H1 (cell line): ENCODE data around the gene TTF1. TPM values are rescaled to one million over a fixed set of nuclear protein-coding genes. Genes with fewer than 3 reads are reported as not detected.

Experiments
- CTCF ChIA-PET: fragments of 300-600 bp; sonication (Branson Sonifier 250); formaldehyde crosslinking; loops from one replicate; lab custom pipeline; 2021; ENCODE audit not compliant: partially characterized antibody; lab: Charles Lee
- POLR2A ChIA-PET: fragments of 300-600 bp; sonication (Branson Sonifier 250); formaldehyde crosslinking; loops from one replicate; lab custom pipeline; 2021; ENCODE audit warnings: inconsistent platforms; ENCODE audit not compliant: partially characterized antibody; lab: Charles Lee
- DNase-seq, 2 experiments: peaks; one replicate each; pipeline versions ENCODE4 v3.0.0 to v3.0.0-alpha.2; 2010 to 2022; ENCODE audit warnings: low spot score in 2 of 2, low read depth in 1 of 2, mixed read lengths in 1 of 2
- FAIRE-seq: peaks from 2 replicates; lab custom pipeline; 2011; peaks lifted over from hg19 to GRCh38; lab: Jason Lieb, UNC
- H2AFZ ChIP-seq: 2 replicates; pipeline ENCODE4 v1.8.1; 2012; ENCODE audit warnings: low read length, inconsistent platforms
- H2AK5ac ChIP-seq: 2 replicates; pipeline ENCODE4 v1.6.1; 2013; ENCODE audit warnings: low read depth, low read length
- H2BK120ac ChIP-seq: replicated peaks from 2 replicates; pipeline ENCODE3; 2013; ENCODE audit warnings: low read depth, low read length, inconsistent platforms
- H2BK12ac ChIP-seq: 2 replicates; pipeline ENCODE4 v1.6.1; 2013; ENCODE audit warnings: low read depth, low read length
- H2BK15ac ChIP-seq: 2 replicates; pipeline ENCODE4 v1.6.1; 2013; ENCODE audit warnings: low read length
- H2BK20ac ChIP-seq: 2 replicates; pipeline ENCODE4 v1.6.1; 2013; ENCODE audit warnings: low read length
- H2BK5ac ChIP-seq: 2 replicates; pipeline ENCODE4 v1.6.1; 2013; ENCODE audit warnings: low read depth, low read length
- H3K14ac ChIP-seq: 2 replicates; pipeline ENCODE4 v1.6.1; 2013; ENCODE audit warnings: inconsistent platforms; ENCODE audit not compliant: insufficient read length
- H3K18ac ChIP-seq: 2 replicates; pipeline ENCODE4 v1.6.1; 2013; ENCODE audit warnings: low read length; ENCODE audit errors: extremely low read depth
- H3K23ac ChIP-seq: 2 replicates; pipeline ENCODE4 v1.6.1; 2013; ENCODE audit warnings: inconsistent platforms; ENCODE audit not compliant: insufficient read length
- H3K23me2 ChIP-seq: 2 replicates; pipeline ENCODE4 v1.6.1; 2013; ENCODE audit warnings: low read depth, low read length
- H3K27ac ChIP-seq: 2 replicates; pipeline ENCODE4 v1.6.1; 2011; ENCODE audit warnings: low read depth, low read length, inconsistent platforms
- H3K27me3 ChIP-seq, 4 experiments: replicated peaks in 1 of 4; 1 replicate in 1 of 4; 2 replicates in 3 of 4; pipeline versions ENCODE4 v1.6.1 to v1.8.1; 2011 to 2013; ENCODE audit warnings: low read length in 3 of 4, mild to moderate bottlenecking in 3 of 4, inconsistent platforms in 2 of 4, mixed read lengths in 2 of 4, moderate library complexity in 1 of 4; ENCODE audit not compliant: control insufficient read depth in 3 of 4, insufficient read depth in 3 of 4; ENCODE audit errors: extremely low read depth in 1 of 4
- H3K36me3 ChIP-seq, 4 experiments: 2 replicates each; pipeline versions ENCODE4 v1.6.1 to v1.8.1; 2011 to 2013; ENCODE audit warnings: mild to moderate bottlenecking in 4 of 4, low read length in 3 of 4, moderate library complexity in 2 of 4, control low read depth in 1 of 4, inconsistent platforms in 1 of 4; ENCODE audit not compliant: insufficient read depth in 4 of 4, control insufficient read depth in 2 of 4
- H3K4ac ChIP-seq: replicated peaks from 2 replicates; pipeline ENCODE3; 2013; ENCODE audit warnings: low read length, low read depth, mixed read lengths, inconsistent platforms; ENCODE audit not compliant: insufficient read length
- H3K4me1 ChIP-seq, 4 experiments: replicated peaks in 1 of 4; 1 replicate in 1 of 4; 2 replicates in 3 of 4; pipeline versions ENCODE4 v1.6.1 to v1.8.1; 2011 to 2013; ENCODE audit warnings: low read length in 3 of 4, inconsistent platforms in 2 of 4, mixed read lengths in 1 of 4; ENCODE audit not compliant: insufficient read depth in 4 of 4, control insufficient read depth in 3 of 4
- H3K4me2 ChIP-seq, 2 experiments: 2 replicates each; pipeline versions ENCODE4 v1.6.1 to v1.8.1; 2011 to 2013; ENCODE audit warnings: low read depth in 2 of 2, low read length in 2 of 2, control low read depth in 1 of 2, inconsistent platforms in 1 of 2, mild to moderate bottlenecking in 1 of 2; ENCODE audit not compliant: insufficient read depth in 1 of 2
- H3K4me3 ChIP-seq, 4 experiments: fragments of 200-600, 300-600 bp in 1 of 4; sonication (generic), shearing (Covaris generic), sonication (Bioruptor Twin) in 1 of 4; 2 replicates each; pipeline versions ENCODE4 v1.5.1 to v1.8.1; 2011 to 2016; ENCODE audit warnings: low read length in 4 of 4, low read depth in 3 of 4, control low read depth in 2 of 4, inconsistent platforms in 2 of 4, mild to moderate bottlenecking in 2 of 4, mixed read lengths in 1 of 4, moderate library complexity in 1 of 4; ENCODE audit not compliant: insufficient read depth in 2 of 4; ENCODE audit errors: extremely low read depth in 1 of 4
- H3K56ac ChIP-seq: replicated peaks from 2 replicates; pipeline ENCODE3; 2013; ENCODE audit warnings: low read depth, mild to moderate bottlenecking, mixed read lengths, low read length, inconsistent platforms; ENCODE audit not compliant: insufficient read length
- H3K79me1 ChIP-seq: 2 replicates; pipeline ENCODE4 v1.6.1; 2013; ENCODE audit warnings: low read depth, low read length, control low read depth
- H3K79me2 ChIP-seq, 2 experiments: 2 replicates each; pipeline versions ENCODE4 v1.6.1 to v1.8.1; 2012 to 2013; ENCODE audit warnings: low read length in 2 of 2, mild to moderate bottlenecking in 2 of 2, inconsistent platforms in 1 of 2; ENCODE audit not compliant: insufficient read depth in 2 of 2, control insufficient read depth in 1 of 2
- H3K9ac ChIP-seq, 4 experiments: replicated peaks in 1 of 4; 1 replicate in 1 of 4; 2 replicates in 3 of 4; pipeline versions ENCODE4 v1.6.1 to v1.8.1; 2011 to 2013; ENCODE audit warnings: low read depth in 3 of 4, low read length in 3 of 4, control low read depth in 2 of 4, mild to moderate bottlenecking in 2 of 4, moderate library complexity in 2 of 4, inconsistent platforms in 1 of 4; ENCODE audit errors: extremely low read depth in 1 of 4
- H3K9me3 ChIP-seq, 2 experiments: 2 replicates each; pipeline versions ENCODE4 v1.6.1 to v1.8.1; 2012 to 2013; ENCODE audit warnings: mild to moderate bottlenecking in 2 of 2, moderate library complexity in 2 of 2, control low read depth in 1 of 2, inconsistent platforms in 1 of 2, low read depth in 1 of 2, low read length in 1 of 2, mixed read lengths in 1 of 2; ENCODE audit not compliant: insufficient read depth in 2 of 2
- H4K20me1 ChIP-seq, 2 experiments: replicated peaks in 1 of 2; 2 replicates each; pipeline versions ENCODE3 to v1.8.1; 2011 to 2013; ENCODE audit warnings: inconsistent platforms in 2 of 2, low read length in 2 of 2, mild to moderate bottlenecking in 1 of 2; ENCODE audit not compliant: insufficient read depth in 2 of 2, control insufficient read depth in 1 of 2
- H4K5ac ChIP-seq: 2 replicates; pipeline ENCODE4 v1.6.1; 2013; ENCODE audit warnings: low read length, low read depth, mixed read lengths, inconsistent platforms; ENCODE audit not compliant: insufficient read length
- H4K8ac ChIP-seq: 2 replicates; pipeline ENCODE4 v1.8.0; 2013; ENCODE audit warnings: mild to moderate bottlenecking, moderate library complexity, low read length, inconsistent platforms; ENCODE audit not compliant: insufficient read depth; ENCODE audit errors: extremely low read depth
- H4K91ac ChIP-seq: replicated peaks from 2 replicates; pipeline ENCODE3; 2013; ENCODE audit warnings: low read length, mixed read lengths, inconsistent platforms; ENCODE audit not compliant: insufficient read length
- CBX5 ChIP-seq: fragments of 300-800, 300-1000 bp; sonication (generic); IDR thresholded peaks from 2 replicates; pipeline ENCODE4 v1.7.1; 2016; ENCODE audit warnings: antibody characterized with exemption, low read length, low read depth
- EP300 ChIP-seq, 2 experiments: IDR thresholded peaks; 1 replicate in 1 of 2; 2 replicates in 1 of 2; pipeline ENCODE4 v1.6.1; 2011 to 2012; ENCODE audit warnings: low read depth in 2 of 2, low read length in 2 of 2, mild to moderate bottlenecking in 2 of 2, borderline replicate concordance in 1 of 2, inconsistent platforms in 1 of 2, moderate library complexity in 1 of 2
- GTF2F1 ChIP-seq: IDR thresholded peaks from 2 replicates; pipeline ENCODE4 v1.6.1; 2012; ENCODE audit warnings: low read depth, low read length, improper control_type of control experiment, borderline replicate concordance
- HDAC2 ChIP-seq, 2 experiments: fragments of 300-600 bp in 1 of 2; sonication (generic) in 1 of 2; IDR thresholded peaks; 2 replicates each; pipeline ENCODE4 v1.6.1; 2011 to 2012; ENCODE audit warnings: low read depth in 2 of 2, low read length in 2 of 2, mild to moderate bottlenecking in 2 of 2, moderate library complexity in 2 of 2, borderline replicate concordance in 1 of 2, inconsistent platforms in 1 of 2
- KDM4A ChIP-seq: IDR thresholded peaks from one replicate; pipeline ENCODE4 v1.7.1; 2012; ENCODE audit warnings: low read depth, mild to moderate bottlenecking, moderate library complexity, low read length, inconsistent platforms; ENCODE audit not compliant: severe bottlenecking
- PHF8 ChIP-seq: fragments of 200-600 bp; sonication (generic); conservative IDR thresholded peaks from 2 replicates; pipeline ENCODE4 v1.7.1; 2012; ENCODE audit warnings: low read depth, mild to moderate bottlenecking, inconsistent platforms, low read length, moderate library complexity
- SUZ12 ChIP-seq: fragments of 200-600 bp; sonication (generic); IDR thresholded peaks from 2 replicates; pipeline ENCODE4 v1.6.1; 2012; ENCODE audit warnings: mild to moderate bottlenecking, inconsistent platforms, low read length, moderate library complexity, mixed read lengths
- TBP ChIP-seq: IDR thresholded peaks from 2 replicates; pipeline ENCODE4 v1.6.1; 2011; ENCODE audit warnings: low read depth, low read length, improper control_type of control experiment
- WGBS, 2 experiments: shearing (Covaris generic) in 1 of 2; methylation state at CpG; one replicate each; pipeline versions ENCODE4 v1.1.6 to v1.1.7; 2013 to 2015; ENCODE audit warnings: low lambda C conversion rate in 2 of 2, mixed read lengths in 2 of 2, inconsistent platforms in 1 of 2, low coverage in 1 of 2, missing lambda C conversion rate in 1 of 2; ENCODE audit not compliant: insufficient replicate concordance in 2 of 2, insufficient coverage in 1 of 2, insufficient read length in 1 of 2; ENCODE audit errors: extremely low coverage in 1 of 2, missing lambda C conversion rate in 1 of 2; 5-methylcytosine and 5-hydroxymethylcytosine counted together
- polyA plus RNA-seq, 7 experiments: library from polyadenylated mRNA; depleted of rRNA in 3 of 7; stranded (reverse) in 5 of 7; unstranded in 2 of 7; fragments of >200 nt in 5 of 7; fragments of 200-250 nt in 2 of 7; gene quantifications; 1 replicate in 5 of 7; 2 replicates in 1 of 7; 4 replicates in 1 of 7; pipeline versions ENCODE4 v1.2.1 to v1.2.3, GENCODE V29; 2011 to 2013; ENCODE audit warnings: missing spikeins in 2 of 7, mixed read lengths in 2 of 7
- total RNA-seq: library from RNA; stranded (reverse); fragmentation: NEBNext Ultra II Directional; extraction: Animal tissue kit (Norgen Biotek cat#: 25700); gene quantifications from 2 replicates; pipeline ENCODE4 v1.2.1, GENCODE V29; 2021
- TF ChIP-seq, protein P1 (sequence below): IDR thresholded peaks from 2 replicates; pipeline ENCODE4 v1.6.1; 2012; ENCODE audit warnings: inconsistent platforms

The TTF1 gene
- total and polyA plus RNA-seq, 2 of the 8 experiments (the other 6 are each of a cell fraction or from before 2014, with no cell fraction given): 7.8 to 22.2 TPM

DNA sequence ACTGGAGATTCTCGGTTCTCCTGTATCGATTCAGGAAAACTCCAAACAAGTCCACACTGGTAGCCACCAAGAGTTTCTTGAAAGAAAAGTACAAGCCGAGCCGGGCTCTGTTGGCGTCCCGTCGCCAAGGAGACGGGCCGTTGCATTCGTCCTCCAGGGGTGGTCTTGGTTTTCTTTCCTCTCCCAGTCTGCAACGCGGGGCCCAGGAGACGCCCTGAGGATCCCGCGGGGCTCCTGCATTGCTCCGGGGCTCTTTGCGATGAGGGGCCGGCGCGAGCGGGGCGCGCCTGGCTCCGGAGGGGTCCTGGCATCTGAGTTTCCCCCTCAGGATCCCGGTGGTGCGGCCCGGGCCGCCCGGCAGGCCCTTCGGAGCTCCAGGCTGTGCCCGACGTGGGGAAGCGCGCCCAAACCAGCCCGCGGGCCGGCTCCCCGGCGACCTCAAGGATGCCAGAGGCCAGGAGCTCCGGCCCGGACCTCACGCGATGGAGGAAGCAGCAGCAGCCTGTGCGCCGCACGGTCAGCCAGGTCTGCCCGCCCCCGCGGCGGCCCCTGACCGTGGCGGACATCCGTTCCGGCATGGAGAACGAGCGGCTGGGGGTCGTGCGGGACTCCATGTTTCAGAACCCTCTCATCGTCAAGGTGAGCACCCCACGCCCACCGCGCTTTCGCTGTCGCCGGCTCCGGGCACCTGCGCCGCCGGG is 3.3 kb upstream of the TTF1 start, which contains the start of gene CFAP77:
CFAP77 (plus strand) TSS at position 384 of the 701 bp plus-strand sequence; CDS start at position 445, 61 bp downstream.
- no peak within 1 kb of the TSS for H3K14ac ChIP-seq
- H3K4me1 ChIP-seq: peaks cover 3 to 11% (median 5%) of the 10 kb centered on the region in 4 experiments; a peak in 6 of 7 replicates
- no peak within 1 kb of the TSS for H2AK5ac ChIP-seq
- H3K36me3 ChIP-seq: no peaks in the 10 kb centered on the region
- no peak within 1 kb of the TSS for H3K56ac ChIP-seq
- peaks cover 0 to 12% of the 10 kb centered on the region in 2 experiments; a peak in 2 of 4 replicates for H3K79me2 ChIP-seq
- DNase-seq (peak in 1 of 2 experiments; percentile 79), FAIRE-seq (no peak)
- H2AFZ ChIP-seq: peak within 1 kb of the TSS; percentile 38; the same call in 1 of the 2 replicates
- no peak within 1 kb of the TSS for H4K91ac ChIP-seq
- H2BK5ac ChIP-seq: no peak within 1 kb of the TSS
- peak within 1 kb of the TSS; percentile 41 to 88 for H3K4me2 ChIP-seq
- no peak within 1 kb of the TSS for H2BK120ac ChIP-seq
- no peak within 1 kb of the TSS for H3K23ac ChIP-seq
- H4K5ac ChIP-seq: no peak within 1 kb of the TSS
- H3K18ac ChIP-seq: no peak within 1 kb of the TSS
- ChIA-PET POLR2A (interaction anchor here (0.7 kb wide), 1 partner anchor 177 kb away, joined by 3 read pairs; no protein-coding TSS in a partner anchor), CTCF (interaction anchor here (0.6 to 1.6 kb wide), 5 partner anchors 29 to 159 kb away, joined by 3 to 4 read pairs (median 4); no protein-coding TSS in a partner anchor)
- H3K27me3 ChIP-seq: peaks cover 1 to 20% (median 13%) of the 10 kb centered on the region in 4 experiments; a peak in 6 of 7 replicates
- no peak within 1 kb of the TSS for H2BK20ac ChIP-seq
- peaks cover 3% of the 10 kb centered on the region; the same call in 1 of the 2 replicates for H3K79me1 ChIP-seq
- peak within 1 kb of the TSS; percentile 91; the same call in 1 of the 2 replicates for H4K8ac ChIP-seq
- H2BK12ac ChIP-seq: no peak within 1 kb of the TSS
- H4K20me1 ChIP-seq: peaks cover 0 to 3% of the 10 kb centered on the region in 2 experiments
- H3K4me3 ChIP-seq: peak within 1 kb of the TSS; percentile 45 to 65 (median 56)
- no peak within 1 kb of the TSS for H3K4ac ChIP-seq
- no peaks in the 10 kb centered on the region; a peak in 1 of 4 replicates for H3K9me3 ChIP-seq
- WGBS, 2 experiments: 2% methylated on average over 43 of the region's 69 CpGs; no CpG with 5 or more reads in 1 of the 2 experiments
- H3K9ac ChIP-seq: peak within 1 kb of the TSS in 3 of 4 experiments; percentile 46 to 70 (median 67); a peak in 3 of 7 replicates
- 0 out of 2 replicates have a peak within 1 kb of the TSS, but pooled peaks have one; percentile 92 for H2BK15ac ChIP-seq
- H3K23me2 ChIP-seq: peaks cover 15% of the 10 kb centered on the region; the same call in 1 of the 2 replicates
- H3K27ac ChIP-seq: no peak within 1 kb of the TSS
- TF ChIP-seq, protein P1, sequence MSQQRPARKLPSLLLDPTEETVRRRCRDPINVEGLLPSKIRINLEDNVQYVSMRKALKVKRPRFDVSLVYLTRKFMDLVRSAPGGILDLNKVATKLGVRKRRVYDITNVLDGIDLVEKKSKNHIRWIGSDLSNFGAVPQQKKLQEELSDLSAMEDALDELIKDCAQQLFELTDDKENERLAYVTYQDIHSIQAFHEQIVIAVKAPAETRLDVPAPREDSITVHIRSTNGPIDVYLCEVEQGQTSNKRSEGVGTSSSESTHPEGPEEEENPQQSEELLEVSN: 0 out of 2 replicates have a peak, but pooled peaks have one; percentile 7
- TF ChIP-seq TBP (no peak), KDM4A (peak; percentile 78), HDAC2 (IDR thresholded peaks at IDR 0.05; ENCODE audit: borderline replicate concordance in 1 of 2, low read depth in 2 of 2, low read length in 2 of 2) (0 out of 4 replicates have a peak, but pooled peaks of 1 of the 2 experiments have one; percentile 20), SUZ12 (peak; percentile 14; the same call in 1 of the 2 replicates), CBX5 (no peak), PHF8 (0 out of 2 replicates have a peak, but pooled peaks have one; percentile 21), GTF2F1 (no peak), EP300 (IDR thresholded peaks at IDR 0.05; ENCODE audit: borderline replicate concordance in 1 of 2, low read depth in 2 of 2, low read length in 2 of 2) (peak in 1 of 2 experiments; percentile 99; a peak in 2 of 3 replicates)
